ENCODE measurements around the gene SCYL1.
A peak's percentile ranks its signal among the peaks of the same experiment; 100 is the strongest.

Gene SCYL1

GRCh38 chr11:65555693-65556231, 30.9 kb downstream of the SCYL1 start:
- peak; percentile 2 for DNase-seq

- peak; percentile 1 for DNase-seq
These were observed 31.8 kb downstream of the SCYL1 start for GRCh38 chr11:65556470-65557279.

- DNase-seq, result peak; percentile 4
These were observed 32.6 kb downstream of the SCYL1 start for GRCh38 chr11:65557280-65558001.

GRCh38 chr11:65558002-65558929, 33.4 kb downstream of the SCYL1 start, which contains the start of gene LTBP3:
LTBP3 (minus strand) TSS chr11:65558359; CDS start chr11:65557959, 400 bp downstream.
- DNase-seq, result no peak

GRCh38 chr11:65558930-65559509, 34.1 kb downstream of the SCYL1 start:
- no peak for DNase-seq

- no peak for DNase-seq
These were observed 34.7 kb downstream of the SCYL1 start for GRCh38 chr11:65559535-65559934.

- DNase-seq, result no peak
These were observed 35.2 kb downstream of the SCYL1 start for GRCh38 chr11:65559951-65560537.

- no peak for DNase-seq
These were observed 35.9 kb downstream of the SCYL1 start for GRCh38 chr11:65560555-65561418.

GRCh38 chr11:65562020-65562419, 37.1 kb downstream of the SCYL1 start:
- DNase-seq, result no peak

- no peak for DNase-seq
These were observed 37.9 kb downstream of the SCYL1 start for GRCh38 chr11:65562788-65563187.

GRCh38 chr11:65563601-65564000, 38.7 kb downstream of the SCYL1 start:
- DNase-seq, result no peak

GRCh38 chr11:65564879-65565559, 40.1 kb downstream of the SCYL1 start:
- DNase-seq, result peak; percentile 14

- peak; percentile 42 for DNase-seq
These were observed 41.0 kb downstream of the SCYL1 start for GRCh38 chr11:65565624-65566453.

GRCh38 chr11:65569164-65569972, 44.5 kb downstream of the SCYL1 start:
- no peak for DNase-seq

- peak; percentile 99 for DNase-seq
These were observed 45.4 kb downstream of the SCYL1 start, which contains the start of gene ZNRD2 for GRCh38 chr11:65569973-65570918. ZNRD2 (plus strand) TSS chr11:65570477; CDS start chr11:65570492, 15 bp downstream.

GRCh38 chr11:65571420-65571819, 46.5 kb downstream of the SCYL1 start:
- DNase-seq, result no peak

GRCh38 chr11:65571940-65572339, 47.1 kb downstream of the SCYL1 start:
- DNase-seq, result no peak
